Cerebellar cortex (tissue), 1 donor: Measurements from ENCODE around the gene TNNT3.

Experiments used
- DNase-seq: peaks from one replicate; pipeline ENCODE4 v3.0.0-alpha.2; 2015; ENCODE audit warnings: low spot score

Gene TNNT3

DNA sequence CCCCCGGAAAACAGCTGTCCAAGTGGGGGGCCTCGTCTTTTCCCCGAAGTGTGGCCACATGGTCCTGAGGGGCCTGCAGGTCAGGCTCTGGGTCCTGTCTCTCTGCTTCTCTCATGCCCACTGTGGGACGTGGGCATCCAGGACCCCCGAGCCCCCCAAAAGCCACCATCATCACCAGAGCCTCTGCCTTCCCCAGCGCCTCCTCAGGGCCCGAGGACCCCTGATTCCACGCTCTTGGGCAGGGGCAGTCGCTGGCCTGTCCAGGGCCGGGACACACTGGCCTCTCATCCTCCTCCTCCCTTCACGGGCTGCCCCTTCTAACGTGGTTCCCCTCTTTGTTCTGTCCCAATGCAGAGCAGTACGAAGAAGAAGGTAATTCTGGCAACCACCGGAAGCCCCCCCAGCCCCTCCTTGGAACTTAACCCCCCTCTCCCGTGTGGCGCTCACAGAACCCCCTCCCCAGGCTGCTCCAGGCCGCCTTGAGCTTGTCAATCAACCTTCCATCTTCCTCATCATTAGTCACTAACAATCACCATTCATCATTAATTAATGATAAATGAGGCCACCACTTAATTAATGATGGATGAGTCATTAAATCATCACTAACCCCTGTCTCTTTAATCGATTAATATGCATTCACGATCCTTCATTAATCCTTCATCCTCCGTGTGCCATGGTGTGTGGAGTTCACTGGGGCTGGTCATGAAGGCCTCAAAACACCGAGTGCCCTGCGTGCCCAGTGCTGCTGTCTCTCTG lies 3.9 kb downstream of the TNNT3 start:
- no peak for DNase-seq

DNA sequence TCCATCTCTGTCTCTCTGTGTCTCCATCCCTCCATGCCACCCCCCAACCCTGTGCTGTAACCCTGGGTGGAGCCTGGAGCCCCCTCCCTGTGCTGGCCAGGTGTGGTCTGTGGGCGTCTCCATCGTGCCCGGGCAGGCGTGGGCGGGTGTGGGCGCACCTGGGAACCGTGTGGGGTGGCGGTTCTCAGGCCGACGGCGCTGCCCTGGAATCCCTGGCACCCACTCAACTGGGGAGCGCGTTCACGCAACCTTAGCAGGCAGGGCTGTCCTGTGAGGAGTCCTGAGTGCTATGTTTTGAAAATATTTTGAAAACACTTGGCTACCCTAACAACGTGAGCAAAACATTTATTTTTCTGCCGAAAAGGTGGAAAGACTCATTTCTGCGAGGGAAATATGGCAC lies 4.7 kb downstream of the TNNT3 start:
- no peak for DNase-seq

DNA sequence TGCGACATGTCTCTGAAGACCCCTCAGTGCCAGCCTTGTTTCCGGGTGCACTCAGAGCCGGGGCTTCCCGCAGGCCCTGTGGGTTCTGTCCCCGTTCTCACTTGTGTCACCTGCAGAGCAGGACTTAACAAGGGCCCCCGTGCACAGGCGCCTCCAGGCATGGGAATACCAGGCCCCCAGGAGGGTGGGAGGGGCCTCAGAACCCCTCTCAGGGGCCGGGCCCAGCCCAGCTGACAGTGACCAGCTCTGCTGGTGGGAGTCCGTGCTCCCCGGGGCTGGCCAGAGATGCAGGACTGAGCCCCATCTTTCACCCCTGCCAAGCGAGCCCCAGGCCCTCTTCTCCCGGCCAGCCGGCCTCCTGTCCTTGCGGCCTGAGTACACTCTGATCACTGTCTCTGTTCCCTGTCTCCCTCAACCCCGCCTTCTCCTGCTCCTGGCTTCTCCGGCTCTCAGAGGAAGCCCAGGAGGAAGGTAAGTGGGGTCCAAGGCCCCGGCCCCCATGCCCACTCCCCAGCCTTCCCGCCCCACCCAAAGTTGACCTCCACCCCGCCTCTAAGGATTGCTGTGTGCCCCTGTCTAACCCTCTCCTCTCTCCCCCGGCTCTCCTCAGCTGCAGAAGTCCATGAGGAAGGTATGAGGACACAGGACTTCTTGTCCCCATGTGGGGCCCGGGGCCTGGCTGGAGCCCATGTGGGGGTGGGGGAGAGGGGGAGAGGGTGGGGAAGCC lies 5.3 kb downstream of the TNNT3 start:
- no peak for DNase-seq

DNA sequence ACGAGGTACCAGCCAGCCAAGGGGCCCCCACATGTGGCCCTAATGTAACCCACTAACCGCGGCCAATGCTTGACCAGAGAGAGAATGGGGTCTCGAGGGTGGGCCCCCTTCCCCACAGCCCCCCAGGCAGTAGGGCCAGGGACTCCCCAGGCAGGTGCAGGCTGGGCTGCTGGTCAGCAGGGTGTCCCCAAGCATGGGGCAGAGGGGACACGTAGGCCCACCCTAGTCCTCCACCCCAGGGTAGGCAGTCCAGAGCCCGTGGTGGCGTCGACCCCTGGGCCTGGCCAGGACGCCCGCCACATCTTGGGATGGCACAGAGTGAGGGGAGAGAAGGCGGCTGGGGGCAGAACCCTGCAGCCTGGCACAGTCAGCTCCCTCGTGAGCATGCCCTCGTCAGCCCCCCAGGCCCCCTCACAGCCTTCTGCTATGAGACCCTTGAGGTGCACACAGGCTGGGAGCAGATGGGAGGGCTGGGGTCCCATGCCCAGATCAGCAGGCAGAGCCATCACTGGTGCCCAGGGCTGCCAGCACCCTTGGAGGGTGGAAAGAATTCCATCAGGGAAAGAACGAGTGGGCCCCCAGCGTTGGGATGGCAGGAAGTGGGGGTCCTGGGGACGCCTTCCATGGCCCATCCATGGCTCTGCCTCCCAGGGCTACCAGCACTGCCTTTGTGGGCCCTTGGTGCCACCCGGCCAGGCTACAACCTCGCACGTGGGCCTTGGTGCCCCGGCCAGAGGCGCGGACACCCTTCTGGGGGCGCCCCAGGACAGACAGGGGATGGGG lies 6.1 kb downstream of the TNNT3 start:
- DNase-seq = no peak

DNA sequence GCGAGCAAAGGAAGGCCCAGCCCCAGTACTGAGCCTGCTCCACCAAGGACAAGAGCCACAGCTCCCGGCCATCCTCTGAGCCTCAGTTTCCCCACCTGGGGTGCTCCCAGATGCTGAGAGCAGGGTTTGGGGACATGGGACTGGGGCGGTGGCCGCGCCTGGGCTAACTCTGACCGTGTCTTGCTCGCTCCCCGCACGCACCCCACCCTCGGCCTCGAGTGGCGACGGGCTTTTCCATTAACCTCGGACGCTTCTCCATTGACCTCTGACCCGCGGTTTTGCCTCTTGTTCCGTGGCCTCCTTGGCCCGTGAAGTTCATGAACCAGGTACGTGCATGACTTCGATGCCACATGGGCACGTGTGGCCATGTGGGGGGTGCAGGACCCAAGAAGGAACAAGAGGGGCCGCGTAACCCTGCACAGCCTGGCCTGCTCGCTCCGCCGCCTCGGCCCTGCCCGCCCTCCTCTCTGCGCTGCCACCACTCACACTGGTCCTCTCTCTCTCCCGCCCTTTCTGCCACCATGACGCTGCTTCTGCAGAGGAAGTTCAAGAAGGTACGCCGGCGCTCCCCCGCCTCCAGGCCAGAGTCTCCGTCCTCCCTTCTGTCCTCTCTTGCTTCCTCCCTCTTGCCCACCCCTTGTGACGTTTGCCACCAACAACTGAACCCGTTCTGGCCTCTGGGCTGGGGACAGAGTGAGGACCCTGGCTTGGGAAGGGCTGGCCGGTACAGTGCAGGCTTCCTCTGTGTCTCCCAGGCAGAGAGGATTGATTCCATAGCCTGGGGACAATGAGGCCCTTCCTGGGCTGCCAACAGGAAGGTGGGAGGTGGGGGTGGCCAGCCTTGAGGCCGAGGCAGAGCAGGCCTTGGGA lies 6.9 kb downstream of the TNNT3 start:
- DNase-seq = no peak

DNA sequence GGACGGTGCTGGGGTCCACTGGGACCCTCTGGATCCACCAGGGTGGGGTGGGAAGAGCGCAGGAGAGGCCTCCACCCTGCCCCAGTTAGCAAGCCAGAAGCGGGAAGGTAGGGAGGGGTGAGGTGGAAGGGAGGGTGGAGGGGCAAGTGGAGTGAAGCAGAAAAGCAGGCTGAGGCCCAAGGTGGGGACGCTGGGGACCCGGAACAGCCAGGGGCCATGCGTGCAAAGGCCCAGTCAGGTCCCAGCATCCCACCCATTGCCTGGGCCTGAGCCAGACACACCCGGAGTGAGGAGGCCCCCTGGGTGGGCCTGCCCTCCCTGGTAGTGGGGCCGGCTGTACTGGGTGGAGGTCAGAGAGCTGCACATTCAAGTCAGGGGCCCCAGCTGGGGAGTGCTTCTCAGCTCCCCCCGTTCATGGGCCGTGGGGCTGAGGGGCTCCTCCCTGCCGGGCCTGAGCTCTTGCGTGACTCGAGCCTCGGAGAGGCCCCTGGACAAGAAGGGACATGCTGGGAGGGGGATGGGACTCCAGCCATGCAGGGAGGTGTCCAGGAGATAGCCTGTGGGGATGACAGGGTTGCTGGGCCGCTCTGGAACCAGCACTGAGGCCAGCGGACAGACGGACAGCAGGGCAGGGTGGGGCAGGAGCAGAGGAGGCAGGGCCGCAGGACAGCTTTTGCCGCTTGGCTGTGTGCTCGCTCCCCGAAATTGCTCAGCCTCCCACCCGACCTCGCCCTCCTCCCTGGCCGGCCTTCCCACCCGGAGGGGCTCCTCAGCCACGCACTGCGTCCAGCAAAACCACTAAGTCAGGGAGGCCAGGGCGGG lies 7.7 kb downstream of the TNNT3 start:
- DNase-seq = no peak

DNA sequence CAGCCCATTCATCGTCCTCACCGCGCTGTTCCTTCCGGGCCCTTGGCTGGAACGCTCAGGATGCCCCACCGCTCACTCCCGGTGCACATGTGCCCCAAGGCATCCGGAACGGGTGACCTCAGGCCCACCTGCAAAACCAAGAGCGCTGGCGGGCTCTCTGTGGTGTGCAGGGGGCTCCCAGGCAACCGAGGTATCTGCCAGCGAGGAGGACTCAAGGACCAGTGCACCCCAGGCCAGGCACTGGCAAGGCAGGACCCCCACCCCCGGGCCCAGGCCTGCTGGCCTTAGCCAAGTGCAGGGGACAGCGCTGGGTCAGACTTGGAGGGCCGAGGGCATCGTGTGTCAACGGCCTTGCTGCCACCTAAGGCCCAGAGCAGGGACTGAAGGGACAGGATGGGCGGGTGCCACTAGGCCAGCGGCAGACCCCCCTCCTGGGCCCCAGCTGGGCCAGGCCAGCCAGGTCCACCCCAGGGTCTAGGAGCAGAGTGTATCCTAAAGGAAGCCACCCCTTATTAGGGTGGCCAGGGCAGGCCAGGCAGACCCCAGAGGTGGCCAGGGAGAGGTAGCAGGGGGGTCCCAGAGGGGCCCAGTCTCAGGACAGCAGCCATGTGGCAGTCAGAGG lies 8.5 kb downstream of the TNNT3 start:
- no peak for DNase-seq

DNA sequence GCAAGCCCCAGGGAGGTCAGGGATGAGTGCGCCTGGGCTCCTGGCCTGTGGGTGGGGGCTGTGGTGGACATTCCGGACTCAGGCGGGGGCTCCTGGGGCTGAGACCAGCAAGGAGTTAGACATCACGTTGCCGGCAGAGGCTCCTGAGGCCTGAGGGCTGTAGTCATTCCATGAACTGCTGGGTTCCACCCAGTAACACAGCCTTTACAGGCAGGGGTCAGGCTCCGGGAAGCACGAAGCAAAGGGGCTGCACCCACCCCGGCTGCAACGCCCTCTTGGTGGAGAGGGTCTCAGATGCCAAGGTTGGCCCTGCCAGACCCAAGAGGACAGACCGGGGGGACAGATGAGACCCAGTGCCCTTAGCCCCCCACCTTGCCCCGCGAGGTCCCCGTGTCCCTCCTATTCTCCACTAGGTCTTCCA lies 9.0 kb downstream of the TNNT3 start:
- no peak for DNase-seq

DNA sequence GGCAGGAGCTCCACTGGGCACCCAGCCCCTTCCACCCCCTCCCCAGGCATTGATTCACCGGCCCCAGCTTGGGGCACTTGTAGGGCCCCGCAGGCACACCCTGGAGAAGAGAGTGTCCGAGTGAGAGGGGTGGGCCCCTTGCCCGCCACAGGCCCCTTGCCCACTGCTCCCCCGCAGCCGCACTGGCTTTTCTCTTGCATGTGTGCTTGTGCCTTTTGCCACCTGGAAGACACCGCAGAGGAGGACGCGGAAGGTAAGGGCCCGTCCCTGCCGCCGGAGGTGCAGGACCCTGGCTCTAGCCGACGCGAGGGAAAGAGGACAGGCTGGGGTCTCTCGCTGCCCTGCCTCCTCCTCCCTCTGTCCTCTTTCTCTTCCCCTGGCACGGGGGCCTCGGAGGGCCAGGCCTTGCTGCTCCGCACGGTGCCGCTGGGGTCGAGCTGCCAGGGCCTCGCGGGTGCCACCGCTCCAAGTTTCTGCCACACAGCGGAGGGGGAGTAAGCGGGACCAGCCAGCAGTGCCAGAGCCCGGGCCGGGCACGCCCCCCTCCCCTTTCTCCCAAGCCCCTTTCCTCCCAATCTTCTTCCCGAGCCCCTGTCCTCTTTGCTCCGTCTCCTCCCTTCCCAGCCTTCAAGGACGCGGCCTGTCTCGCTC lies 9.5 kb downstream of the TNNT3 start:
- no peak for DNase-seq

DNA sequence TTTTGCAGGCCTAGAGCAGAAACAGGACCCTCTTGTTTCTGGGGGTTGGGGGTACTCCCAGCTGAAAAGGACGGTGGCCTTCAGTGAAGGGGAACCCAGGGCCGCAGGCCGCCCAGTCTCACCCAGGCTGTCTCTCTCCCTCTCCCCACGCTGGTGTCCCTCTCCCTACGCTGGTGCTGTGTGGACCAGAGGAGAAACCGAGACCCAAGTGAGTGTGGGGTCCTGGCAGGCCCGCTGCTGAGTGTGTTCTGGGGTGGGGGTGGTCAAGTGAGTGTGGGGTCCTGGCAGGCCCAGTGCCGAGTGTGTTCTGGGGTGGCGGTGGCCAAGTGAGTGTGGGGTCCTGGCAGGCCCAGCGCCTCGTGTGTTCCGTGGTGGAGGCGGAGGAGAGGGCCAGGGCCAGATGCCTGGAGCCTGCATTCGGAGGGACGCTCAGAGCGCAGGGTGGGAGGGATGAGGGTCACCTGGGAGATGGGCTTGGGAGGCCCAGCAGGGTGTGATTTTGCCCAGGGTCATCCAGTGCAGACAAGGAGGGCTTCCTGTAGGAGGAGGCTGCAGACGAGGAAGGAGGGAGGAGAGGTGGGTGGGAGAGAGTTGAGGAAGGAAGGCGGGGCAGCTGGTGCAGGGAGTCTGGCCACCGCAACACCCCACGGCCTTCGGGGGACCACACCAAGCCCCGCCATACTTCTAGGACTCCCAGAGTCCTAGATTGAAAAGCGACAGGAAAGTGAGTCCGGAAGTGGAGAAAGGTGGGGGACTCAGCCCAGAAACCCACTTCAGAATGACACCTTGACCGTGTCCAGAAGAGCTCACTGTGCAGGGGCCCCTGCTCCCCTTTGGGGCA lies 10.3 kb downstream of the TNNT3 start:
- DNase-seq = no peak

DNA sequence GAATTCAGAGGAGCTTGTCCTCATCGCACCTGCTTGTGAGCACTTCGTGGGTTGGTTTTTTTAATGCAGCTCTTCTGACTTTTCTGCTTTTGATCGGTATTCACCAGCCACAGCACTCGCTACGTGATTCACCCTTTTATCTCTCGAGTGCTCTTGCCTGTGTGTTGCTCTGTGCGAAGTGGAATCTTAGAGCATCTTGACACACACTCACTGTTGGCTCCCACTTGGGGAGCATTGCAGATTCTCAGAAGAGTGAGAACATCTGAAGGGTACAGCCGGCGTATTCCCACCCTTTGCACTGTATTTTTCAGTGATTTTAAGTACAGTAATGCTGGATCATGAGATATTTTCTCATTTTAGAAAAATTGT lies 10.9 kb downstream of the TNNT3 start:
- no peak for DNase-seq

DNA sequence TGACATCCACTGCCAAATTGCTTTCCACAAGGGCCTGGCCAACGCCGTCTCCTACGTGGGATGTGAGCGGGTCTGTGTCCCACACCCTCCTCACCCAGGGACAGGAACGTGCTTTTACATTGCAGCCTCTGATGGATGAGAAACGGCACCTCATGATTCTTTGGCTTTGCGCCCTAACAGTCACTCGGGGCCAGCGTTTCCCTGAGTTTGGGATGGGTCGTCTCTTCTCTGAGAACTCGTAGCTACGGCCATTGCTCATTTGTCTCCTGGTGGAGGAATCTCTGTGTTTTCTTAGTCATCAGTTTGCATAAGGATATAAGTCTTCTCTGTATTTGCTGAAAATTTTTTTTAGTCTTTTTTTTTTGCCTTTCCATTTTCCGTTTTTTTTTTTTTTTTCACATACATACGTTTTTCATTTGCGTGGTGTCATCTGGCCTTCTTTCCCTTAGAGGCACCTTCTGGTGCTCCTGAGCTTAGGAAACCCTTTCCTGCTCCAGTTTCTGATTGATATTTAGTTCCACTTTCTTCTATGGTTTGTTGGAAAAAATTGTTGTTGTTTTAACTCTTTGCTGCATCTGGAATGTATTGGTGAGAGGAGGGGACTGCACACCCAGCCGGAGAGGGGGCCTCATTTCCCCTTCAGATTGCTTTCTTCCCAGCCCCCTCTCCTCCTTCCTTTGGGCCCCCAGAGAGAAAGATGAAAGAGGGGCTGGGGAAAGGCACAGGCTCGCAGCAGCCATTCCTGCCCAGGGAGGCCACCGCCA lies 12.0 kb downstream of the TNNT3 start:
- no peak for DNase-seq

DNA sequence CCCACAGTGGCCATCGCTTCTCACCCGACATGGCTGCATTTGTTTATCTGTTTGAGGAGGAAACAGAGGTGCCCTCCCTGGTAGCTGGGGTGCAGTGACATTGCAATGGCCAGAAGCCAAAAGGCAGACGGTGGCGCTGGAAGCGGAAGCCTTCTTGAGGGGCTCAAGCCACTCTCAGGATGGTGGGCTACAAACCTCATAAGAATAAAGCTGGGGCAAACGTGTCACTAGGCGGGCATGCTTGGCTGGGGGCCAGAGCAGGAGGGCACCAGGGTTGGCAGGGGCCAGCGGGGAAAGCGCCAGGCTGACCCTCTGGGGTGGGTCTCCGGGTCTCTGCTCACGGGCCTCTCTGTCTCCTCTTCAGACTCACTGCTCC lies 12.6 kb downstream of the TNNT3 start:
- no peak for DNase-seq

DNA sequence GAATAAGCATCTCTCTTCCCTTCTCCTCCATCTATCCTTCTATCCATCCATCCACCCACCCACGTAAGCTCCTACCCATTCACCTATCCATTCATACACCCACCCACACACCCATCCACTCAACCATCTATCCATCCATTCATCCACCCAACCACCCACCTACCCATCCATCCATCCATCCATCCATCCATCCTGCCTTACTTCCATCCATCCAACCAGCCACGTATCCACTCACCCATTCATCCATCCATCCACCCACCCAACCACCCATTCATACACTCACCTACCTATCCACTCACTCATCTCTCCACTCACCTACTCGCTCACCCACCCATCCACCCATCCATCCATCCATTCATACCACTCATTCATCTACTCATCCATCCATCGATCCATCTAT lies 13.2 kb downstream of the TNNT3 start:
- DNase-seq = no peak

DNA sequence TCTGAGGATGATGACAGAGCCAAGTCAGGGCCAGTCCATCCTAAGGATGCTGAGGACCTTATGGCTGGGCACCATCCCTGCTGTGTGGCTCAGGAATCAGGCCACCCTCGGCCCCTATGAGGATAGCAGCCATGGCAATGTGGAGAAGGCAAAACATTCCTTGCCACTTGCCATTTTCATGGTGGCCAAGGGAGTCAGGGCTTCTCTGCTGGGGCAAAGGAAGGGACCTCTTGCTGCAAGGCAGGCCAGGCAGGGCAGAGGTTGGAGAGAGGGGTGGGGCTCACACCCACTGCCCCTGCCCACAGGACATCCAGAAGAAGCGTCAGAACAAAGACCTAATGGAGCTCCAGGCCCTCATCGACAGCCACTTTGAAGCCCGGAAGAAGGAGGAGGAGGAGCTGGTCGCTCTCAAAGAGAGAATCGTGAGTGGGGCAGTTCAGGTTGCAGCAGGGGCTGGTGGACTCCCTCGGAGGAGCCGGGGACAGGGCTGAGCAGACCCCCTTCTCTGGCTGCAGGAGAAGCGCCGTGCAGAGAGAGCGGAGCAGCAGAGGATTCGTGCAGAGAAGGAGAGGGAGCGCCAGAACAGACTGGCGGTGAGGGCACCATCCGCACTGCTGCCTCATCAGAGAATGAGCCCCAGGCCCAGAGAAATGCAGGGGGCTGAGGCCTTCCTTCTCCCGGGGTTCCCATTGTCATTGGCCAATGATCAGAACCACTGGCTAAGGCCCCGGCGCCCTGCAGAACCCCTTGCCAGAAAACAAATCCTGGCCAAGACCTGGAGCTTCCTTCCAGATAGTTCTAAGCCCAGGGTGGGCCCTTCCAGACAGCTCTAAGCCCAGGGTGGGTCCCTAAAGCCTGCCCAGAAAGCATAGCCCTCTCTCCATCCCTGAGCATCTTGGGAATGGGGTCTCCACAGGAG lies 14.2 kb downstream of the TNNT3 start:
- DNase-seq = no peak

DNA sequence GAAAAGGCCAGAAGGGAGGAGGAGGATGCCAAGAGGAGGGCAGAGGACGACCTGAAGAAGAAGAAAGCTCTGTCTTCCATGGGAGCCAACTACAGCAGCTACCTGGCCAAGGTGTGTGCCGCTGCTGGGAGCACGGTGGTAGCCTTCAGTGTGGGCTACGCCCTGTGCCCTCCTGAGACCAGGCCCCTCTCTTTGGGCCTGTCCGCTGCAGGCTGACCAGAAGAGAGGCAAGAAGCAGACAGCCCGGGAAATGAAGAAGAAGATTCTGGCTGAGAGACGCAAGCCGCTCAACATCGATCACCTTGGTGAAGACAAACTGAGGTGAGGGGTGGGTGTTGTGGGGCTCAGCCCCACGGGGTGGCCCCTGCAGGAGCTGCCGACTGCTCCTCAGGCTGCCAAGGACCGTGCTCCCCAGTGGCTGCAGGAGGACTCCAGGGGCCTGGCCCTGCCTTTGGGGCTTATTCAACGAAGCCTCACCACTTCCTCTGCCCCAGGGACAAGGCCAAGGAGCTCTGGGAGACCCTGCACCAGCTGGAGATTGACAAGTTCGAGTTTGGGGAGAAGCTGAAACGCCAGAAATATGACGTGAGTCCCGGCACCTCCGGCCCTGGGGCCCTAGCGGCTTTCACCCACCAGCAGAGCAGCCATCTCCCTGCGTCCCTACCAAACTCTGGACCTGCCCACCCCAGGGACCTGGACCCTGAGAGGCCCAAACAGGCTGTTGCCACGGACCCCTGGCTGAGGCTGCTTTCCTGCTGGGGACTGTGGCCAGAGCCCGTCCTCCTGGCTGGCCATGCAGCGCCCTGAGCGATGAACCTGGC lies 15.0 kb downstream of the TNNT3 start:
- DNase-seq = no peak
